GM19468 (cell line): Measurements from ENCODE around the gene RRN3.
"Not testable (repeated sequence)": the region's sequence is repeated elsewhere in the genome, so short reads cannot be mapped to it uniquely, and the experiment has no call there.

Experiments used
- ATAC-seq: cut with Tn5 transposase; IDR thresholded peaks from one replicate; pipeline ENCODE4 v1.9.1; 2021; ENCODE audit warnings: mild to moderate bottlenecking, moderate library complexity, moderate number of reproducible peaks; ENCODE audit not compliant: unreplicated experiment; ENCODE audit errors: extremely low read depth

The RRN3 gene

GRCh38 chr16:15093955-15094827 is at the start of gene RRN3:
Gene RRN3 (minus strand): TSS chr16:15094272. CDS start chr16:15094233, 39 bp downstream.
- ATAC-seq, result peak; percentile 93

- ATAC-seq, result not testable (repeated sequence)
These were observed 49.6 kb upstream of the RRN3 start for GRCh38 chr16:15143601-15144091.

- ATAC-seq, result not testable (repeated sequence)
These were observed 49.0 kb upstream of the RRN3 start for GRCh38 chr16:15142891-15143600.

- ATAC-seq, result not testable (repeated sequence)
These were observed 48.2 kb upstream of the RRN3 start for GRCh38 chr16:15142107-15142890.

- ATAC-seq, result no peak
These were observed 47.5 kb upstream of the RRN3 start for GRCh38 chr16:15141586-15141985.

- not testable (repeated sequence) for ATAC-seq
These were observed 46.6 kb upstream of the RRN3 start for GRCh38 chr16:15140444-15141365.

GRCh38 chr16:15137514-15137913 is 43.4 kb upstream of the RRN3 start:
- ATAC-seq, result not testable (repeated sequence)

GRCh38 chr16:15135483-15136360 is 41.6 kb upstream of the RRN3 start:
- ATAC-seq, result not testable (repeated sequence)

- ATAC-seq, result not testable (repeated sequence)
These were observed 40.8 kb upstream of the RRN3 start for GRCh38 chr16:15134752-15135482.

- not testable (repeated sequence) for ATAC-seq
These were observed 39.5 kb upstream of the RRN3 start for GRCh38 chr16:15133554-15133953.

- not testable (repeated sequence) for ATAC-seq
These were observed 38.8 kb upstream of the RRN3 start for GRCh38 chr16:15132719-15133428.

- not testable (repeated sequence) for ATAC-seq
These were observed 37.0 kb upstream of the RRN3 start for GRCh38 chr16:15130943-15131700.

- not testable (repeated sequence) for ATAC-seq
These were observed 36.3 kb upstream of the RRN3 start for GRCh38 chr16:15130256-15130932.

- not testable (repeated sequence) for ATAC-seq
These were observed 33.8 kb upstream of the RRN3 start for GRCh38 chr16:15127641-15128425.
